PFSK-1 (cell line): ENCODE measurements around the gene PCDHGB7.

Source experiments
- POLR2AphosphoS5 ChIP-seq: IDR thresholded peaks from 2 replicates; pipeline ENCODE4 v1.6.1; 2012; ENCODE audit warnings: low read depth, mild to moderate bottlenecking, control low read depth, low read length, moderate library complexity
- TAF1 ChIP-seq: IDR thresholded peaks from 2 replicates; pipeline ENCODE4 v1.6.1; 2012; ENCODE audit warnings: low read length, control low read depth, borderline replicate concordance; ENCODE audit not compliant: insufficient read depth
- TF ChIP-seq, protein P1 (sequence below), 2 experiments: IDR thresholded peaks; 2 replicates each; pipeline versions ENCODE4 v1.6.1 to v1.8.0; 2011 to 2012; ENCODE audit warnings: low read depth in 2 of 2, low read length in 2 of 2, control low read depth in 1 of 2, inconsistent platforms in 1 of 2, mild to moderate bottlenecking in 1 of 2, moderate library complexity in 1 of 2; ENCODE audit not compliant: insufficient read depth in 1 of 2

GRCh38 chr5:141389153-141390042, 28.1 kb upstream of the PCDHGB7 start:
- TF ChIP-seq, protein P1, sequence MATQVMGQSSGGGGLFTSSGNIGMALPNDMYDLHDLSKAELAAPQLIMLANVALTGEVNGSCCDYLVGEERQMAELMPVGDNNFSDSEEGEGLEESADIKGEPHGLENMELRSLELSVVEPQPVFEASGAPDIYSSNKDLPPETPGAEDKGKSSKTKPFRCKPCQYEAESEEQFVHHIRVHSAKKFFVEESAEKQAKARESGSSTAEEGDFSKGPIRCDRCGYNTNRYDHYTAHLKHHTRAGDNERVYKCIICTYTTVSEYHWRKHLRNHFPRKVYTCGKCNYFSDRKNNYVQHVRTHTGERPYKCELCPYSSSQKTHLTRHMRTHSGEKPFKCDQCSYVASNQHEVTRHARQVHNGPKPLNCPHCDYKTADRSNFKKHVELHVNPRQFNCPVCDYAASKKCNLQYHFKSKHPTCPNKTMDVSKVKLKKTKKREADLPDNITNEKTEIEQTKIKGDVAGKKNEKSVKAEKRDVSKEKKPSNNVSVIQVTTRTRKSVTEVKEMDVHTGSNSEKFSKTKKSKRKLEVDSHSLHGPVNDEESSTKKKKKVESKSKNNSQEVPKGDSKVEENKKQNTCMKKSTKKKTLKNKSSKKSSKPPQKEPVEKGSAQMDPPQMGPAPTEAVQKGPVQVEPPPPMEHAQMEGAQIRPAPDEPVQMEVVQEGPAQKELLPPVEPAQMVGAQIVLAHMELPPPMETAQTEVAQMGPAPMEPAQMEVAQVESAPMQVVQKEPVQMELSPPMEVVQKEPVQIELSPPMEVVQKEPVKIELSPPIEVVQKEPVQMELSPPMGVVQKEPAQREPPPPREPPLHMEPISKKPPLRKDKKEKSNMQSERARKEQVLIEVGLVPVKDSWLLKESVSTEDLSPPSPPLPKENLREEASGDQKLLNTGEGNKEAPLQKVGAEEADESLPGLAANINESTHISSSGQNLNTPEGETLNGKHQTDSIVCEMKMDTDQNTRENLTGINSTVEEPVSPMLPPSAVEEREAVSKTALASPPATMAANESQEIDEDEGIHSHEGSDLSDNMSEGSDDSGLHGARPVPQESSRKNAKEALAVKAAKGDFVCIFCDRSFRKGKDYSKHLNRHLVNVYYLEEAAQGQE (IDR thresholded peaks at IDR 0.05; ENCODE audit: insufficient read depth in 1 of 2, low read depth in 2 of 2, low read length in 2 of 2) = no peak
- TF ChIP-seq POLR2AphosphoS5 = no peak
- no peak for TF ChIP-seq TAF1
